GM10266 (cell line): ENCODE results near the gene DFFB.

ENCODE experiments used
- DNase-seq: peaks from one replicate; pipeline ENCODE4 v3.0.0; 2012; ENCODE audit errors: extremely low spot score
- CTCF ChIP-seq: IDR thresholded peaks from 2 replicates; pipeline ENCODE4 v1.5.1; 2012; ENCODE audit warnings: mild to moderate bottlenecking, low read depth; ENCODE audit not compliant: control insufficient read depth, insufficient read depth; ENCODE audit errors: missing control alignments

DFFB gene

DNA sequence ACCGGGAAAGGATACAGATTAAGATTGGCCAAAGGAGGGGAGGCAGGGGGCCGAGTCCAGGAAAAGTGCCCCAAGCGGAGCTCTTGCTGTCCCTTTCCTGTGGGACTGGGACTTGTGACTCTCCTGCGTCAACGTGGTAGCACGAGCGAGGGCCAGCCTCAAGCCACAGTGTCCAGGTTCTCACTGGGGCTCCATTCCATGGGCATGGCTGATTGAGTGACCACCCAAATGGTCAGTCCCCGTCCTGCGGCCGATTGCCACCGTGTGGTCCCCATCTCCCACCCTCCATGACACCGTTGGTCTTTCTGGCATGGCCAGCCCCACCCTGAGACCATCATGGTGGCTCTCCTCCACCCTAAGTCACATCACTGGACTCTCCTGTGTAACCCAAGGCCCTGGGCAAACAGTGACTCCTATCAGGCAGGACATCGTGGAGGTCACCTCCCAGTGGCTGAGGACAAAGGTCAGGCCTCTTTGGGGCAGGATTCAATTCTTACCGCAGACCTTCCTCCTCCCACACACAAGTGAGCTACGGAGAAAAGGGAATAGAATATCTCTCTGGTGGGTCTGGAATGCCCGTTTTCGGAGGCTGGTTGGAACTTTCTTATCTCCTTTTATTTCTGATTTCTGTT is 51.7 kb downstream of the DFFB start:
- no peak for DNase-seq
- no peak for TF ChIP-seq CTCF

DNA sequence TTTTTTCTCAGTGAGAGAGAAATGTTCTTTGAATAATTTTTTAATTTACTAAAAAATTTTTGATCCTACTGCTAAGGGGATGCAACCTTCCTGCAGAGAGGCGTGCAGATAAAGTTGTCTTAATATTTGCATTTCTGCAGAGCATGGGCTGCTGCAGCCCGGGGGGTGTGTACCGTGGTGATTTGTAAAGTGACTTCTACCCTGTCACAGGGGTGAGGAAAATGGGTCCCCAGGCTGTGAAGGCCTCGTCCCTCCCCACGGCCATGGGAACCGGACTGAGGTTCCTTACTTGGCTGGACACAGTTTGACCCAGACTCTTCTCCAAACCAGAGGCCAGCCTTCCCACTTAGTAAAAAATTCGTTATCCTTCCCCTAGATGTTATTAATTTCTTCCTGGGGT is 52.3 kb downstream of the DFFB start:
- TF ChIP-seq CTCF, result no peak
- DNase-seq, result no peak

- TF ChIP-seq CTCF, result no peak
- DNase-seq, result no peak
Observed at GRCh38 chr1:3910049-3910731, 52.9 kb downstream of the DFFB start.

DNA sequence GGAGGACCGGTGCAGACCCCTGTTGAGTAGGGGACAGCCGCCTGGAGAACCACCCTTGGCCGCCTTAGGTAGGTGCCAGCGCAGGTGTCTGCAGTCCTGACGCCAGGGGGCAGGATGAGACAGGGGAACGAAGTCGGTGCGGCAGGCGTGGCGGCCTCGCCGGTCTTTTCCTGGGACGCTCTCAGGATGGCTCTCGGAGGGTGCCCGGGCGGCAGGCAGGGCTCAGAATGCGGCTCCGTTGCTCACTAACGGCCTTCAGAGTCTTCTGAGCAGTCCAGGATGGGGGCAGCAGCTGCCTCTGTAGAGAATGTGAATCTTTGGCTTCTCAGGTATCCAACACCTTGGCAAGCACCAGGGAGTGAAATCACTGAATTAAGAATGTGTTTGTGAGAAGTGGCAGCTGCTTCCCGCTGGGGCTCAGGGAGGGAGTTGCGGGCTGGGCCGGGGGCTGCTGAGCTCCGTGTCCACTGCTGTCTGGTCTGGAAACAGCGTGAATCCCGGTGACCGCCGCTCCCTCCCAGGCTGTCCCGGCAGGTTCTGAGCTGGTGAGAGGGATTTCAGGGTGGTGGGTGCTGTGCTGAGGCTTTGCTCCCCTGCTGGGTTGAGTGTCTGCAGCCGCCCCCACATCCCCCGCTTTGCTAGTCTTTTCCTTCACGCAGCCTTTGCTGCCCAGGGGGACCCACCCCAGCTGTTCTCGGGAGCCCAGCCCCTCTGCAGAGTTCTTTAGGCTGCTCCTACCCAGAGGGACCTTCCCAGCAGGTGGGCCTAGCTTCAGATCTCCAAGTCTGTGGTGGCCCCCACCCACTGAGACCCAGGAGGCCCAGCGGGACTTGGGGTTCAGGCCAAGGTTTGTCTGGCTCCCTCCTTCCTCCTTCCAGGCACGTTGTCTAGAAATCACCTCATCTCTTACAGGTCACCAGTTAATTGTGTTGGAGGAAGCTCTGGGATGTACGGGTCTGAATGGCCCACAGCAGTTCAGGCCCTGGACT is 53.9 kb downstream of the DFFB start:
- peak; percentile 92 for TF ChIP-seq CTCF
- DNase-seq, result peak; percentile 81

- DNase-seq, result no peak
- TF ChIP-seq CTCF, result no peak
Observed at GRCh38 chr1:3911981-3912808, 54.9 kb downstream of the DFFB start.

- TF ChIP-seq CTCF, result no peak
- no peak for DNase-seq
Observed at GRCh38 chr1:3912809-3913685, 55.8 kb downstream of the DFFB start.
